Subcutaneous adipose tissue (tissue), 4 donors: ENCODE data around the gene MST1R. TPM values are rescaled to one million over a fixed set of nuclear protein-coding genes. Genes with fewer than 3 reads are reported as not detected.

Experiments used
- CTCF ChIP-seq: fragments of 450-650 bp; IDR thresholded peaks from one replicate; pipeline ENCODE4 v1.5.1; 2016; ENCODE audit warnings: low read depth, mild to moderate bottlenecking, control low read depth, antibody characterized with exemption, moderate library complexity
- total RNA-seq, 4 donors: library from RNA; depleted of rRNA; stranded (reverse); fragments of >200 nt; gene quantifications; one replicate each; pipeline ENCODE4 v1.1.0, GENCODE V29; 2016

MST1R gene
- total RNA-seq, 4 donors from 2014 or later = 0.44 to 2.8 (median 0.51) TPM; not detected in 1

GRCh38 chr3:49924683-49925082, 21.0 kb upstream of the MST1R start:
- no peak for TF ChIP-seq CTCF

DNA sequence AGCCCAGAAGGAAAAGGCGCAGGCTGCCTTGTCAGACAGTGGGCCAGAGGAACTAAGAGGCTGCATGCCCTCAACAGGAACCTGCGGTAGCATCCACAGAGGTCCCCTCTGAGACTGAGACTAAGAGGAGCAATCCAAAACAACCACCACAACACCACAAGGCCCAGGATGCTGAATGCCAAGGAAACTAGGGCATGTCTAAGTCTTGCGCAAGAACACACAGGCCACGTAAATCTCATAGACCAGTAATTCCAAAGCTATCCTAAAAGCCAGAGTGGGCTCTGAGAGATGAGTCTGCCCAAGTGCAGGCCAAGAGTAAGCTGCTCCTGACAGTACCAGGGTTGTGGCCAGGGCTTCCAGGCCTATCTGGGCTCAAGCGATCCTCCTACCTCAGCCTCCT, 13.0 kb upstream of the MST1R start:
- TF ChIP-seq CTCF = no peak

- no peak for TF ChIP-seq CTCF
Measured at GRCh38 chr3:49914906-49915305, 11.2 kb upstream of the MST1R start.

- TF ChIP-seq CTCF = no peak
Measured at GRCh38 chr3:49912881-49913281, 9.2 kb upstream of the MST1R start.

GRCh38 chr3:49911611-49912010, 7.9 kb upstream of the MST1R start:
- TF ChIP-seq CTCF = no peak

GRCh38 chr3:49911124-49911420, 7.4 kb upstream of the MST1R start:
- TF ChIP-seq CTCF = no peak

GRCh38 chr3:49910409-49911123, 6.9 kb upstream of the MST1R start:
- TF ChIP-seq CTCF = no peak
